Stomach (tissue), 4 donors: ENCODE data around the gene CCSER1.

Source experiments
- CTCF ChIP-seq, 7 experiments: fragments of 450-650 bp in 4 of 7; fragments of 200-600 bp in 3 of 7; sonication (generic) in 3 of 7; IDR thresholded peaks; one replicate each; pipeline ENCODE4 v1.5.1; 2016 to 2019; ENCODE audit warnings: antibody characterized with exemption in 7 of 7, control low read depth in 2 of 7, mild to moderate bottlenecking in 1 of 7
- POLR2AphosphoS5 ChIP-seq, 3 donors: sonication (generic); formaldehyde crosslinking; IDR thresholded peaks; one replicate each; pipeline ENCODE4 v1.6.1; 2016; ENCODE audit warnings: antibody characterized with exemption in 3 of 3

- no peak for TF ChIP-seq POLR2AphosphoS5 (IDR thresholded peaks at IDR 0.05)
- no peak for TF ChIP-seq CTCF (IDR thresholded peaks at IDR 0.05)
Measured at GRCh38 chr4:91127831-91128230, 1000.6 kb downstream of the CCSER1 start.
